ENCODE data around the gene MYOZ3.

- TF ChIP-seq MAX (IDR thresholded peaks at IDR 0.05), result no peak
- no peak for TF ChIP-seq CTCF (IDR thresholded peaks at IDR 0.05; ENCODE audit: low read depth, low read length, missing input control)
- TF ChIP-seq FOXA1 (IDR thresholded peaks at IDR 0.05), result no peak
- no peak for TF ChIP-seq YY1 (IDR thresholded peaks at IDR 0.05)
- TF ChIP-seq JUND (IDR thresholded peaks at IDR 0.05), result no peak
- no peak for TF ChIP-seq REST (IDR thresholded peaks at IDR 0.05)
- TF ChIP-seq TAF1 (conservative IDR thresholded peaks at IDR 0.05), result no peak
- TF ChIP-seq NR2F2 (IDR thresholded peaks at IDR 0.05), result no peak
- TF ChIP-seq SP1 (IDR thresholded peaks at IDR 0.05), result no peak
- no peak for TF ChIP-seq RXRA (IDR thresholded peaks at IDR 0.05)
- TF ChIP-seq GABPA (IDR thresholded peaks at IDR 0.05 in 1 of 2, conservative IDR thresholded peaks at IDR 0.05 in 1 of 2), result no peak
- TF ChIP-seq EGR1 (IDR thresholded peaks at IDR 0.05; ENCODE audit: low read depth in 2 of 2), result no peak
- TF ChIP-seq RAD21 (IDR thresholded peaks at IDR 0.05), result no peak
- no peak for TF ChIP-seq ATF3 (IDR thresholded peaks at IDR 0.05)
Measured at GRCh38 chr5:150690760-150691159, 29.7 kb downstream of the MYOZ3 start.

Data from liver (tissue), 3 donors.